Measurements from ENCODE around the gene LIMK2.

The LIMK2 gene

GRCh38 chr22:31275576-31275975 is 63.5 kb downstream of the LIMK2 start:
- no peak for DNase-seq

GRCh38 chr22:31276426-31277167 is 64.5 kb downstream of the LIMK2 start:
- DNase-seq, result no peak

- DNase-seq, result no peak
These were observed 65.6 kb downstream of the LIMK2 start for GRCh38 chr22:31277741-31278140.

- no peak for DNase-seq
These were observed 66.1 kb downstream of the LIMK2 start for GRCh38 chr22:31278151-31278621.

GRCh38 chr22:31278626-31279326 is 66.7 kb downstream of the LIMK2 start:
- DNase-seq, result no peak

- no peak for DNase-seq
These were observed 67.2 kb downstream of the LIMK2 start for GRCh38 chr22:31279327-31279669.

- DNase-seq, result no peak
These were observed 67.9 kb downstream of the LIMK2 start for GRCh38 chr22:31279821-31280505.

- DNase-seq, result no peak
These were observed 69.6 kb downstream of the LIMK2 start for GRCh38 chr22:31281733-31282132.

- no peak for DNase-seq
These were observed 70.8 kb downstream of the LIMK2 start for GRCh38 chr22:31282748-31283468.

- DNase-seq, result no peak
These were observed 72.4 kb downstream of the LIMK2 start for GRCh38 chr22:31284281-31285155.

- DNase-seq, result no peak
These were observed 74.5 kb downstream of the LIMK2 start for GRCh38 chr22:31286360-31287255.

- no peak for DNase-seq
These were observed 75.9 kb downstream of the LIMK2 start for GRCh38 chr22:31287818-31288495.

- DNase-seq, result no peak
These were observed 76.6 kb downstream of the LIMK2 start for GRCh38 chr22:31288496-31289240.

GRCh38 chr22:31289344-31289743 is 77.2 kb downstream of the LIMK2 start:
- DNase-seq, result peak; percentile 40 to 76 (median 48)

- DNase-seq, result peak; percentile 84 to 91 (median 88)
These were observed 78.7 kb downstream of the LIMK2 start for GRCh38 chr22:31290494-31291471.

- DNase-seq, result peak in 2 of 3 experiments; percentile 36 to 53
These were observed 79.6 kb downstream of the LIMK2 start for GRCh38 chr22:31291481-31292235.

GRCh38 chr22:31292236-31292989 is 80.3 kb downstream of the LIMK2 start, which contains the start of gene PIK3IP1:
Gene PIK3IP1, minus strand, starts transcription at chr22:31292488. Its CDS starts 144 bp downstream, at chr22:31292344.
- DNase-seq, result peak; percentile 65 to 84 (median 74)

Measured in NCI-H1417 (cell line).